ENCODE data around the gene GRIA2.

The GRIA2 gene

DNA sequence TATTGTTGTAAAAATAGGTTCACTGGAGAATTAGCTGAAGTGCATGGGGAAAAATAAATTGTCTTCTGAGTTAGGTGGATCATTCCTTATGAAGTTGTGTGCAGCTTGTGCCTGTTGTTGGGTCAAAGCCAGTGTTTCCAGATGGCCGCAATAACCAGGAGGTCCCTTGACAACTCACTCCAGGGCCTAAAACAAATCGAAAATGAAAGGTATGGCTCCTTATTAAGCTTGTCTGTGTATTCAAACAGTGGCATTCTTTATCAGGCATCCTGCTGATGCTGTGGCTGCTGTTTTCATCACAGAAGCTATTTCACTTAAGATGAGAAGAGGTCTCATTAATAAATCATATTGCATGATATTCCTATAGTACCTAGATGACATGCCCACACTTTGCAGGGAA is 80.2 kb downstream of the GRIA2 start:
- ATAC-seq (ENCODE audit: insufficient read depth, low read depth) (no peak), DNase-seq (no peak)
- Histone ChIP-seq H3K27ac (ENCODE audit: low read length) (no peak overlapping the region), H3K36me3 (ENCODE audit: insufficient read depth, low read length) (no peaks in the 10 kb centered on the region), H3K9ac (ENCODE audit: low read depth, low read length) (no peak overlapping the region), H3K4me2 (ENCODE audit: insufficient read depth, low read length) (no peak overlapping the region), H3K4me3 (ENCODE audit: low read depth in 1 of 2, low read length in 2 of 2) (no peak overlapping the region), H3K4me1 (ENCODE audit: insufficient read depth, low read length) (no peaks in the 10 kb centered on the region), H3K79me2 (ENCODE audit: insufficient read depth, low read length) (no peaks in the 10 kb centered on the region), H4K20me1 (ENCODE audit: insufficient read depth, low read length) (no peaks in the 10 kb centered on the region), H2AFZ (ENCODE audit: low read depth, low read length) (no peak overlapping the region), H3K27me3 (ENCODE audit: insufficient read depth, low read length, poor library complexity) (no peaks in the 10 kb centered on the region), H3K9me3 (ENCODE audit: insufficient read depth, low read length, severe bottlenecking) (no peaks in the 10 kb centered on the region)
- TF ChIP-seq EZH2 (IDR thresholded peaks at IDR 0.05; ENCODE audit: borderline replicate concordance, low read depth, low read length, severe bottlenecking), result no peak
- TF ChIP-seq CTCF (IDR thresholded peaks at IDR 0.05; ENCODE audit: borderline replicate concordance, extremely low read depth, low read length, poor library complexity, severe bottlenecking), result no peak

- Histone ChIP-seq H3K9ac (ENCODE audit: low read depth, low read length) (no peak overlapping the region), H3K79me2 (ENCODE audit: insufficient read depth, low read length) (no peaks in the 10 kb centered on the region), H3K4me1 (ENCODE audit: insufficient read depth, low read length) (no peaks in the 10 kb centered on the region), H3K27me3 (ENCODE audit: insufficient read depth, low read length, poor library complexity) (no peaks in the 10 kb centered on the region), H2AFZ (ENCODE audit: low read depth, low read length) (no peak overlapping the region), H4K20me1 (ENCODE audit: insufficient read depth, low read length) (no peaks in the 10 kb centered on the region), H3K4me2 (ENCODE audit: insufficient read depth, low read length) (no peak overlapping the region), H3K9me3 (ENCODE audit: insufficient read depth, low read length, severe bottlenecking) (no peaks in the 10 kb centered on the region), H3K27ac (ENCODE audit: low read length) (no peak overlapping the region), H3K4me3 (ENCODE audit: low read depth in 1 of 2, low read length in 2 of 2) (no peak overlapping the region), H3K36me3 (ENCODE audit: insufficient read depth, low read length) (no peaks in the 10 kb centered on the region)
- ATAC-seq (ENCODE audit: insufficient read depth, low read depth) (no peak), DNase-seq (no peak)
- TF ChIP-seq CTCF (IDR thresholded peaks at IDR 0.05; ENCODE audit: borderline replicate concordance, extremely low read depth, low read length, poor library complexity, severe bottlenecking) (no peak), EZH2 (IDR thresholded peaks at IDR 0.05; ENCODE audit: borderline replicate concordance, low read depth, low read length, severe bottlenecking) (no peak)
These were observed 83.0 kb downstream of the GRIA2 start for GRCh38 chr4:157303471-157303960.

GRCh38 chr4:157304769-157305168 is 84.2 kb downstream of the GRIA2 start:
- no peaks in the 10 kb centered on the region for H3K9me3 ChIP-seq (ENCODE audit: insufficient read depth, low read length, severe bottlenecking)
- H3K36me3 ChIP-seq (ENCODE audit: insufficient read depth, low read length), result no peaks in the 10 kb centered on the region
- H3K27me3 ChIP-seq (ENCODE audit: insufficient read depth, low read length, poor library complexity), result no peaks in the 10 kb centered on the region
- no peak overlapping the region for H3K4me3 ChIP-seq (ENCODE audit: low read depth in 1 of 2, low read length in 2 of 2)
- no peaks in the 10 kb centered on the region for H3K4me1 ChIP-seq (ENCODE audit: insufficient read depth, low read length)
- H3K9ac ChIP-seq (ENCODE audit: low read depth, low read length), result no peak overlapping the region
- H3K79me2 ChIP-seq (ENCODE audit: insufficient read depth, low read length), result no peaks in the 10 kb centered on the region
- no peak for DNase-seq
- H3K4me2 ChIP-seq (ENCODE audit: insufficient read depth, low read length), result no peak overlapping the region
- H4K20me1 ChIP-seq (ENCODE audit: insufficient read depth, low read length), result no peaks in the 10 kb centered on the region
- no peak overlapping the region for H3K27ac ChIP-seq (ENCODE audit: low read length)
- TF ChIP-seq CTCF (IDR thresholded peaks at IDR 0.05; ENCODE audit: borderline replicate concordance, extremely low read depth, low read length, poor library complexity, severe bottlenecking), result no peak
- TF ChIP-seq EZH2 (IDR thresholded peaks at IDR 0.05; ENCODE audit: borderline replicate concordance, low read depth, low read length, severe bottlenecking), result no peak
- ATAC-seq (ENCODE audit: insufficient read depth, low read depth), result no peak
- H2AFZ ChIP-seq (ENCODE audit: low read depth, low read length), result no peak overlapping the region

- no peaks in the 10 kb centered on the region for H4K20me1 ChIP-seq (ENCODE audit: insufficient read depth, low read length)
- no peak for TF ChIP-seq EZH2 (IDR thresholded peaks at IDR 0.05; ENCODE audit: borderline replicate concordance, low read depth, low read length, severe bottlenecking)
- no peak for TF ChIP-seq CTCF (IDR thresholded peaks at IDR 0.05; ENCODE audit: borderline replicate concordance, extremely low read depth, low read length, poor library complexity, severe bottlenecking)
- H3K79me2 ChIP-seq (ENCODE audit: insufficient read depth, low read length), result no peaks in the 10 kb centered on the region
- H3K27me3 ChIP-seq (ENCODE audit: insufficient read depth, low read length, poor library complexity), result no peaks in the 10 kb centered on the region
- H2AFZ ChIP-seq (ENCODE audit: low read depth, low read length), result no peak overlapping the region
- ATAC-seq (ENCODE audit: insufficient read depth, low read depth) (no peak), DNase-seq (no peak)
- H3K9me3 ChIP-seq (ENCODE audit: insufficient read depth, low read length, severe bottlenecking), result no peaks in the 10 kb centered on the region
- no peak overlapping the region for H3K27ac ChIP-seq (ENCODE audit: low read length)
- H3K4me2 ChIP-seq (ENCODE audit: insufficient read depth, low read length), result no peak overlapping the region
- no peaks in the 10 kb centered on the region for H3K36me3 ChIP-seq (ENCODE audit: insufficient read depth, low read length)
- H3K4me1 ChIP-seq (ENCODE audit: insufficient read depth, low read length), result no peaks in the 10 kb centered on the region
- no peak overlapping the region for H3K4me3 ChIP-seq (ENCODE audit: low read depth in 1 of 2, low read length in 2 of 2)
- H3K9ac ChIP-seq (ENCODE audit: low read depth, low read length), result no peak overlapping the region
These were observed 92.2 kb downstream of the GRIA2 start for GRCh38 chr4:157312702-157313101.

All from DND-41 (cell line).